HG03469 (cell line): Measurements from ENCODE around the gene RIC3.

Source experiments
- ATAC-seq: cut with Tn5 transposase; IDR thresholded peaks from one replicate; pipeline ENCODE4 v1.9.1; 2021; ENCODE audit warnings: mild to moderate bottlenecking, moderate library complexity, moderate number of reproducible peaks; ENCODE audit not compliant: unreplicated experiment

RIC3 gene

GRCh38 chr11:8105666-8106065 lies 63.2 kb downstream of the RIC3 start:
- no peak for ATAC-seq

- ATAC-seq, result no peak
These were observed 63.7 kb downstream of the RIC3 start for GRCh38 chr11:8105133-8105532.

GRCh38 chr11:8103909-8104308 lies 64.9 kb downstream of the RIC3 start:
- ATAC-seq, result no peak

- no peak for ATAC-seq
These were observed 65.9 kb downstream of the RIC3 start for GRCh38 chr11:8102965-8103364.

GRCh38 chr11:8102296-8102915 lies 66.4 kb downstream of the RIC3 start:
- ATAC-seq, result no peak

- no peak for ATAC-seq
These were observed 67.4 kb downstream of the RIC3 start for GRCh38 chr11:8101421-8101820.

- ATAC-seq, result no peak
These were observed 68.2 kb downstream of the RIC3 start for GRCh38 chr11:8100605-8101004.

- no peak for ATAC-seq
These were observed 68.7 kb downstream of the RIC3 start for GRCh38 chr11:8100158-8100557.

GRCh38 chr11:8099291-8099899 lies 69.4 kb downstream of the RIC3 start:
- ATAC-seq, result peak; percentile 54

GRCh38 chr11:8098879-8099278 lies 69.9 kb downstream of the RIC3 start:
- no peak for ATAC-seq

GRCh38 chr11:8098361-8098760 lies 70.5 kb downstream of the RIC3 start:
- ATAC-seq, result no peak

- no peak for ATAC-seq
These were observed 70.9 kb downstream of the RIC3 start for GRCh38 chr11:8097926-8098325.

GRCh38 chr11:8097468-8097867 lies 71.4 kb downstream of the RIC3 start:
- ATAC-seq, result no peak

GRCh38 chr11:8097062-8097461 lies 71.8 kb downstream of the RIC3 start:
- ATAC-seq, result no peak

- ATAC-seq, result no peak
These were observed 72.2 kb downstream of the RIC3 start for GRCh38 chr11:8096575-8096974.

GRCh38 chr11:8095806-8096522 lies 72.9 kb downstream of the RIC3 start:
- no peak for ATAC-seq

GRCh38 chr11:8095371-8095770 lies 73.5 kb downstream of the RIC3 start:
- no peak for ATAC-seq

GRCh38 chr11:8094656-8095055 lies 74.2 kb downstream of the RIC3 start:
- no peak for ATAC-seq

- ATAC-seq, result no peak
These were observed 74.8 kb downstream of the RIC3 start for GRCh38 chr11:8093931-8094575.

- ATAC-seq, result no peak
These were observed 76.0 kb downstream of the RIC3 start for GRCh38 chr11:8092587-8093424.

GRCh38 chr11:8091721-8092120 lies 77.1 kb downstream of the RIC3 start:
- no peak for ATAC-seq
